ENCODE measurements around the gene BYSL.

The BYSL gene

GRCh38 chr6:41914343-41914742, 7.0 kb upstream of the BYSL start:
- DNase-seq (ENCODE audit: extremely low read depth, low read depth): no peak
- TF ChIP-seq, protein P1, sequence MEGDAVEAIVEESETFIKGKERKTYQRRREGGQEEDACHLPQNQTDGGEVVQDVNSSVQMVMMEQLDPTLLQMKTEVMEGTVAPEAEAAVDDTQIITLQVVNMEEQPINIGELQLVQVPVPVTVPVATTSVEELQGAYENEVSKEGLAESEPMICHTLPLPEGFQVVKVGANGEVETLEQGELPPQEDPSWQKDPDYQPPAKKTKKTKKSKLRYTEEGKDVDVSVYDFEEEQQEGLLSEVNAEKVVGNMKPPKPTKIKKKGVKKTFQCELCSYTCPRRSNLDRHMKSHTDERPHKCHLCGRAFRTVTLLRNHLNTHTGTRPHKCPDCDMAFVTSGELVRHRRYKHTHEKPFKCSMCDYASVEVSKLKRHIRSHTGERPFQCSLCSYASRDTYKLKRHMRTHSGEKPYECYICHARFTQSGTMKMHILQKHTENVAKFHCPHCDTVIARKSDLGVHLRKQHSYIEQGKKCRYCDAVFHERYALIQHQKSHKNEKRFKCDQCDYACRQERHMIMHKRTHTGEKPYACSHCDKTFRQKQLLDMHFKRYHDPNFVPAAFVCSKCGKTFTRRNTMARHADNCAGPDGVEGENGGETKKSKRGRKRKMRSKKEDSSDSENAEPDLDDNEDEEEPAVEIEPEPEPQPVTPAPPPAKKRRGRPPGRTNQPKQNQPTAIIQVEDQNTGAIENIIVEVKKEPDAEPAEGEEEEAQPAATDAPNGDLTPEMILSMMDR (IDR thresholded peaks at IDR 0.05; ENCODE audit: low read depth, low read length, missing control alignments): no peak
- no peak overlapping the region for H3K4me3 ChIP-seq (replicated peaks; ENCODE audit: low read depth, low read length)

DNA sequence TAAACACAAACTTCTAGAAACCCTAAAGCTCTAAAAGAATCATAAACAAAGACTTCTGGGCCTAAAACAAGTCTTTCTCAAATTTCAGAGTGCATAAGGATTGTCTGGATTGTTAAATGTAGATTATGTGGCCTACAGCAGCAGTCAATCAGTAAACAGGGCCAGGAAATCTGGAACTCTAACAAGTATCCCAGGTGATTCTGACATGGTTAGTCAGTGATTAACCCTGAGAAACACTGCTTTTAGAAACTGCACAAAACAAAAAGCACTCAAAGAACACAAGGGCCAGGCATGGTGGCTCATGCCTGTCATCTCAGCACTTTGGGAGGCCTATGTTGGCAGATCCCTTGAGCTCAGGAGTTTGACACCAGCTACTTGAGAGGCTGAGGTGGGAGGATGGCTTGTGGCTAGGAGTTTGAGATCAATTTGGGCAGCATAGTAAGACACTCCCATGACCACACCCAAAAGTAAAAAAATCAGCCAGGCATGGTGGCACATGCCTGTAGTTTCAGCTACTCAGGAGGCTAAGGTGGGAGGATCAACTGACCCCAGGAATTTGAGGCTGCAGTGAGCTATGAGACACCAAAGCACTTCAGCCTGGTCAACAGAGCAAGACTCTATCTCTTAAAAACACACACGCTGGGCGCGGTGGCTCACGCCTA, 6.3 kb upstream of the BYSL start:
- TF ChIP-seq, protein P1 (IDR thresholded peaks at IDR 0.05; ENCODE audit: low read depth, low read length, missing control alignments): no peak
- H3K4me3 ChIP-seq (replicated peaks; ENCODE audit: low read depth, low read length): no peak overlapping the region
- DNase-seq (ENCODE audit: extremely low read depth, low read depth): no peak

DNA sequence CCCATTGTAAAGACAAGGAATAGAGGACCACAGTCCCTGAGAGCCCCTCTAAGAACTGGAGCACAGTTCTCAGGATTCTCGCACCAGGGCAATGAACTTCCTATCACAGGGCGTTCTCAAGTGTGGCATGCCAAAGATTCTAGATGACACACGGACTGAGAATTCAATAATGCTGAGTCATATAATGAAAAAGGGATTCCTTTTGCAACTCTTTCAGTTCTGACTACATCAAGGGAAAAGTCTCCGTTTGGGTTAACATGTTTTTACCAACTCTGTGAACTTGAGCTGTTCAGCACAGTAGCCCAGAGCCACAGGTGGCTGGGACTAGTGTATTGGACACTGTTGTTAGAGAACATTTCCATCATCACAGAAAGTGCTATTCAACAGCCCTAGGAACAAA, 3.8 kb upstream of the BYSL start:
- H3K4me3 ChIP-seq (replicated peaks; ENCODE audit: low read depth, low read length): no peak overlapping the region
- TF ChIP-seq, protein P1 (IDR thresholded peaks at IDR 0.05; ENCODE audit: low read depth, low read length, missing control alignments): no peak
- peak; percentile 70 for DNase-seq (ENCODE audit: extremely low read depth, low read depth)

GRCh38 chr6:41921712-41921998, 356 bp downstream of the BYSL start:
- H3K4me3 ChIP-seq (replicated peaks; ENCODE audit: low read depth, low read length): peak overlapping the region; percentile 64
- DNase-seq (ENCODE audit: extremely low read depth, low read depth): no peak
- TF ChIP-seq, protein P1 (IDR thresholded peaks at IDR 0.05; ENCODE audit: low read depth, low read length, missing control alignments): no peak

GRCh38 chr6:41922154-41922553, 855 bp downstream of the BYSL start:
- DNase-seq (ENCODE audit: extremely low read depth, low read depth): no peak
- H3K4me3 ChIP-seq (replicated peaks; ENCODE audit: low read depth, low read length): peak overlapping the region; percentile 64
- TF ChIP-seq, protein P1 (IDR thresholded peaks at IDR 0.05; ENCODE audit: low read depth, low read length, missing control alignments): no peak

DNA sequence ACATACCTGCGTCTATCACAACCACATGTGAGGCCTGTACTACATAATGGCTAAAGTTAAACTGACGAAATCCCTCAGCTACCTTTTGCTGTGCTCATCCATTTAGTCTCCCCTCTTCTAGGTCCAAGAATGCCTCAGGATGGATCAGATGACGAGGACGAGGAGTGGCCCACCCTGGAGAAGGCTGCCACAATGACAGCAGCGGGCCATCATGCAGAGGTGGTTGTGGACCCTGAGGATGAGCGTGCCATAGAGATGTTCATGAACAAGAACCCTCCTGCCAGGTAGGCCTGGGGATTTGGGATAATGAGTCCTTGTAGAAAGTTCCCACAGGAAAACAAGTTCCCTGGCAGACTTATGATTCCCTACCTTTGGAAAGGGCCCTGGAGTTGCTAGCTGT, 6.0 kb downstream of the BYSL start:
- TF ChIP-seq, protein P1 (IDR thresholded peaks at IDR 0.05; ENCODE audit: low read depth, low read length, missing control alignments): no peak
- DNase-seq (ENCODE audit: extremely low read depth, low read depth): no peak

GRCh38 chr6:41929924-41930323, 8.6 kb downstream of the BYSL start:
- TF ChIP-seq, protein P1 (IDR thresholded peaks at IDR 0.05; ENCODE audit: low read depth, low read length, missing control alignments): no peak
- no peak overlapping the region for H3K4me3 ChIP-seq (replicated peaks; ENCODE audit: low read depth, low read length)
- DNase-seq (ENCODE audit: extremely low read depth, low read depth): no peak

More for the DNA sequence above, 6.0 kb downstream of the BYSL start:
- H3K4me3 ChIP-seq (replicated peaks; ENCODE audit: low read depth, low read length): no peak overlapping the region
